ENCODE results near the gene GRID1. TPM values are rescaled to one million over a fixed set of nuclear protein-coding genes. Genes with fewer than 3 reads are reported as not detected.

GRID1 gene
- total and polyA plus RNA-seq, 10 donors, result 0.06 to 0.42 (median 0.15) TPM; not detected in 4

DNA sequence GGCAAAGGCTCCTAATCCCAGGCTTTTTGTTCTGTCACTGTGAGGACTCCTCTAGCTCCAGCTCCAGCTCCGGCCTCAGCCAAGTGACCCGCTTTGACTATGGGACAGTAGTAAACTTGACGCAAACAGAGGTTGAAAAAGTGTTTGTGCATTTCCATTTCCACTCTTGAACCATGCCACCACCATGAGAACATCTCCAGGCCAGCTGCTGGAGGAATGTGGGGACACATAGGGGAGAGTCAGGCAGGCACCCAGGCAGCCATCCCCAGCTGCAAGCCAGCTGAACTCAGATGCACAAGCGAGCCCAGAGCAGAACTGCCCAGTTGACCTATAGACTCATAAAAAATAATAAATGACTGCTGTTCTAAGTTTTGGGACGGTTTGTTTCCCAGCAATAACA lies 224.7 kb downstream of the GRID1 start:
- no peaks in the 10 kb centered on the region for H3K36me3 ChIP-seq
- intact Hi-C loops (cut with DNase I; ENCODE audit: low total_unique reads), result no loop called here
- WGBS, 5 donors, result 80 to 88% (median 86%) methylated on average over 5 of the region's 5 CpGs
- H3K4me3 ChIP-seq, result no peak overlapping the region
- peak; percentile 39 for DNase-seq
- no peak overlapping the region for H3K27ac ChIP-seq
- TF ChIP-seq, protein P1, sequence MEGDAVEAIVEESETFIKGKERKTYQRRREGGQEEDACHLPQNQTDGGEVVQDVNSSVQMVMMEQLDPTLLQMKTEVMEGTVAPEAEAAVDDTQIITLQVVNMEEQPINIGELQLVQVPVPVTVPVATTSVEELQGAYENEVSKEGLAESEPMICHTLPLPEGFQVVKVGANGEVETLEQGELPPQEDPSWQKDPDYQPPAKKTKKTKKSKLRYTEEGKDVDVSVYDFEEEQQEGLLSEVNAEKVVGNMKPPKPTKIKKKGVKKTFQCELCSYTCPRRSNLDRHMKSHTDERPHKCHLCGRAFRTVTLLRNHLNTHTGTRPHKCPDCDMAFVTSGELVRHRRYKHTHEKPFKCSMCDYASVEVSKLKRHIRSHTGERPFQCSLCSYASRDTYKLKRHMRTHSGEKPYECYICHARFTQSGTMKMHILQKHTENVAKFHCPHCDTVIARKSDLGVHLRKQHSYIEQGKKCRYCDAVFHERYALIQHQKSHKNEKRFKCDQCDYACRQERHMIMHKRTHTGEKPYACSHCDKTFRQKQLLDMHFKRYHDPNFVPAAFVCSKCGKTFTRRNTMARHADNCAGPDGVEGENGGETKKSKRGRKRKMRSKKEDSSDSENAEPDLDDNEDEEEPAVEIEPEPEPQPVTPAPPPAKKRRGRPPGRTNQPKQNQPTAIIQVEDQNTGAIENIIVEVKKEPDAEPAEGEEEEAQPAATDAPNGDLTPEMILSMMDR (IDR thresholded peaks at IDR 0.05 in 8 of 11, conservative IDR thresholded peaks at IDR 0.05 in 3 of 11), result no peak
- TF ChIP-seq POLR2A (IDR thresholded peaks at IDR 0.05) (no peak), POLR2AphosphoS5 (IDR thresholded peaks at IDR 0.05) (no peak)
- no peaks in the 10 kb centered on the region for H3K9me3 ChIP-seq
- H3K4me1 ChIP-seq, result no peaks in the 10 kb centered on the region
- H3K27me3 ChIP-seq (replicated peaks in 1 of 7), result peaks cover 0 to 21% (median 0%) of the 10 kb centered on the region in 7 donors

DNA sequence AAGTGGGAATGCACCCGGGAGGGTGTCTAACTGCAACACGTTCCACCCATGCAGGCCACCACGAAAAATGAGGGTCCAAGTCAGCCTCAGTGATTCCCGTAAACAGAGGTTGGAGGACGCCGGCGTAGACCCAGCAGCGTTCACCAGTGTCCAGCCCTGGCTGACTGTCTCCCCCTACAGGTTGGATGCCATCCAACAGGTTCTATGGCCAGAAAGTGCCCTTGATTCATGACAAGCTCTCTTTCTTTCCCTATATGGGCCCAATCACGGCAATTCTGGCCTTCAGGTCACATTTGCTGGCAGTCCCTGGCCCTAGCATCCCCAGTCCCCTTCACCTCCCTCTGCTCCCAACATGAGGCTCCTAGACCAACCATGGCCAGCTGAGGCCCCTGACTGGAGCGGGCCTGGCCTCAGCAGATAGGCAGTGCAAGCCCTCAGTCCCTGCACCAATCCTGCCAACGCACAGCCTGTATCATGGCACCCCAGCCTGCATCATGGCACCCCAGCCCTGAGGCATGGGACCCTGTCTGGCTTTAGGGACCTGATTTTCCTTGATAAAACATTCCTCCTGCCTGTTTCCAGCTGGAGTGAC lies 227.4 kb downstream of the GRID1 start:
- Histone ChIP-seq H3K27me3 (replicated peaks in 1 of 7) (peaks cover 0 to 21% (median 0%) of the 10 kb centered on the region in 7 donors), H3K9me3 (no peaks in the 10 kb centered on the region), H3K36me3 (no peaks in the 10 kb centered on the region), H3K27ac (no peak overlapping the region), H3K4me1 (no peaks in the 10 kb centered on the region), H3K4me3 (no peak overlapping the region)
- no peak for TF ChIP-seq POLR2A (IDR thresholded peaks at IDR 0.05)
- no peak for TF ChIP-seq POLR2AphosphoS5 (IDR thresholded peaks at IDR 0.05)
- TF ChIP-seq, protein P1 (IDR thresholded peaks at IDR 0.05 in 8 of 11, conservative IDR thresholded peaks at IDR 0.05 in 3 of 11), result peak in 7 of 11 experiments; percentile 13 to 64 (median 53)
- intact Hi-C loops (cut with DNase I; ENCODE audit: low total_unique reads), result no loop called here
- DNase-seq, result no peak
- WGBS, 5 donors, result 73 to 88% (median 80%) methylated on average over 10 to 11 of the region's 11 CpGs

DNA sequence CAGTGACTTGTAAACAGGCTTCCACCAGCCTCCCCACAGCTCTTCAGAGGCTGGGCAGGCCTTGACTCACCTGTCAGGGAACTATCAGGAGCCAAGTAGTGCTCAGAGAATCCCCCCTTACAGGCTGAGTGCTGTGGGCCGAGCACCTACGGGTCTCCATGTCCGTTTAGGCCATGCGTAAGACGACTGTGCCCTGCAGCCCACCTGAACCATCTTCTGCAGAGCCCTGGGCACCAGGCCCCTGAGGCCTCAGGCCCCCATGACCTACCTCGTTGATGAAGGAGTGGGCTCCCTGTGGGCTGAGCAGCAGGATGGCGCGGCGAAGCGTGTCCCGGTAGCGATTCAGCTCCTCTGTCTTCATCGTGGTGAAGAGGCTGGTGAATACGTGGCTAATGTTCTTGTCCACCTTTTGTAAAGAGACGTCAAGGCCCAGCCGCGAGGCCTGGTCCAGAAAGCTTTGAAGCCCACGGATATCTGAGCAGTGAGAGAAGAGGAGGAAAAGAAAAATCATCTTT lies 228.0 kb downstream of the GRID1 start:
- WGBS, 5 donors, result 87 to 96% (median 91%) methylated on average over 18 of the region's 18 CpGs

DNA sequence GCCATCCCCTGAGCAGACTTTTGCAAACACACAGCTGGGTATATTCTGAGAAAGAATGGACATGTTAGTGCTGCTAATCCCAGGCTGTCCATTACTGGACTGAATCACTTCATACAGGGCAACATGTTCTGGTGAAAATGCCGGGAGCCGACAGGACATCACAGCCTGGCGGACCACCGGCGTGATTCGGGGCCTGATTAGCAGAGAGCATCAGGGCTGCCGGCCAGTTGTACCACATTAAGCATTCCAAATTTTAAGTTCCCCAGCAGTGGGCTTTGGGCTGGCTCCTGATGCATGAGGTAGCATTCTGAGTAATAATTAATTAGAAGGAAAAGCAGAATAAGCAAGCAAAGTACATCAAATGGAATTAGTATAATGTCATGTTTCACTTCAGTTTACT lies 229.0 kb downstream of the GRID1 start:
- Histone ChIP-seq H3K4me3 (no peak overlapping the region), H3K36me3 (no peaks in the 10 kb centered on the region), H3K9me3 (no peaks in the 10 kb centered on the region), H3K27me3 (replicated peaks in 1 of 7) (peaks cover 0 to 15% (median 0%) of the 10 kb centered on the region in 7 donors), H3K4me1 (no peaks in the 10 kb centered on the region), H3K27ac (no peak overlapping the region)
- TF ChIP-seq, protein P1 (IDR thresholded peaks at IDR 0.05 in 8 of 11, conservative IDR thresholded peaks at IDR 0.05 in 3 of 11), result no peak
- TF ChIP-seq POLR2AphosphoS5 (IDR thresholded peaks at IDR 0.05), result no peak
- TF ChIP-seq POLR2A (IDR thresholded peaks at IDR 0.05), result no peak
- WGBS, 5 donors, result 80 to 96% (median 88%) methylated on average over 7 of the region's 7 CpGs
- DNase-seq, result peak; percentile 59
- intact Hi-C loops (cut with DNase I; ENCODE audit: low total_unique reads), result no loop called here

More for the DNA sequence above, 228.0 kb downstream of the GRID1 start:
- no peak overlapping the region for H3K27ac ChIP-seq
- no peak overlapping the region for H3K4me3 ChIP-seq
- TF ChIP-seq POLR2AphosphoS5 (IDR thresholded peaks at IDR 0.05) (no peak), POLR2A (IDR thresholded peaks at IDR 0.05) (no peak)
- TF ChIP-seq, protein P1 (IDR thresholded peaks at IDR 0.05 in 8 of 11, conservative IDR thresholded peaks at IDR 0.05 in 3 of 11), result no peak
- intact Hi-C loops (cut with DNase I; ENCODE audit: low total_unique reads), result no loop called here
- peaks cover 0 to 19% (median 0%) of the 10 kb centered on the region in 7 donors for H3K27me3 ChIP-seq (replicated peaks in 1 of 7)
- DNase-seq, result peak; percentile 70
- H3K4me1 ChIP-seq, result no peaks in the 10 kb centered on the region
- no peaks in the 10 kb centered on the region for H3K36me3 ChIP-seq
- H3K9me3 ChIP-seq, result no peaks in the 10 kb centered on the region
